Ovary (tissue), 3 donors: ENCODE results near the gene FCHSD1.

Experiments used
- POLR2A ChIP-seq: fragments of 450-650 bp; IDR thresholded peaks from one replicate; pipeline ENCODE4 v1.6.1; 2017; ENCODE audit warnings: antibody characterized with exemption, mild to moderate bottlenecking, moderate library complexity
- TF ChIP-seq, protein P1 (sequence below), 3 donors: fragments of 450-650 bp in 2 of 3; fragments of 200-600 bp in 1 of 3; IDR thresholded peaks; one replicate each; pipeline versions ENCODE4 v1.5.1 to v1.8.0; 2016 to 2022; ENCODE audit warnings: antibody characterized with exemption in 3 of 3, mild to moderate bottlenecking in 1 of 3
- donor health status: DM: no; HTN: no; CAD: no.

DNA sequence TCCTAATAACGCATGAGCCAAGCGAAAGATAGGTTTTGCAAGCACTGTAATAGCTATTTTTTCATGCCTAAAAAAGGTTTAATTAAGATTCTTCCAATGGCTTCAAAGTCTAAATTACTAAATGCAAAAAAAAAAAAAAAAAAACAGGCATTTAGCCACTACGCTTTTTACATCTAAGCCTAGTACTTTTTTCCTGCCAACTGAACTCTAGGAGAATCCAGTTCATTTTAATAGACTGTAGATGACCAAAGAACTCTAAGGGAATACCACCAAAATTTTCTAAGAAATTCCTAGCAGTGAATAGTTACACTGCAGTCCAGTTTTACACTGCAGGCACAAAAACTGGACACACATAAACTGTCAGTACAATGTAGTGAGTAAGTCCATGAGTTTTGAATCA, 42.2 kb downstream of the FCHSD1 start:
- TF ChIP-seq, protein P1, sequence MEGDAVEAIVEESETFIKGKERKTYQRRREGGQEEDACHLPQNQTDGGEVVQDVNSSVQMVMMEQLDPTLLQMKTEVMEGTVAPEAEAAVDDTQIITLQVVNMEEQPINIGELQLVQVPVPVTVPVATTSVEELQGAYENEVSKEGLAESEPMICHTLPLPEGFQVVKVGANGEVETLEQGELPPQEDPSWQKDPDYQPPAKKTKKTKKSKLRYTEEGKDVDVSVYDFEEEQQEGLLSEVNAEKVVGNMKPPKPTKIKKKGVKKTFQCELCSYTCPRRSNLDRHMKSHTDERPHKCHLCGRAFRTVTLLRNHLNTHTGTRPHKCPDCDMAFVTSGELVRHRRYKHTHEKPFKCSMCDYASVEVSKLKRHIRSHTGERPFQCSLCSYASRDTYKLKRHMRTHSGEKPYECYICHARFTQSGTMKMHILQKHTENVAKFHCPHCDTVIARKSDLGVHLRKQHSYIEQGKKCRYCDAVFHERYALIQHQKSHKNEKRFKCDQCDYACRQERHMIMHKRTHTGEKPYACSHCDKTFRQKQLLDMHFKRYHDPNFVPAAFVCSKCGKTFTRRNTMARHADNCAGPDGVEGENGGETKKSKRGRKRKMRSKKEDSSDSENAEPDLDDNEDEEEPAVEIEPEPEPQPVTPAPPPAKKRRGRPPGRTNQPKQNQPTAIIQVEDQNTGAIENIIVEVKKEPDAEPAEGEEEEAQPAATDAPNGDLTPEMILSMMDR (IDR thresholded peaks at IDR 0.05): no peak
- TF ChIP-seq POLR2A: no peak
